ENCODE data around the gene UQCR10. TPM values are rescaled to one million over a fixed set of nuclear protein-coding genes. Genes with fewer than 3 reads are reported as not detected.

UQCR10 gene
- polyA plus RNA-seq, 10 donors = 112 to 135 (median 121) TPM

DNA sequence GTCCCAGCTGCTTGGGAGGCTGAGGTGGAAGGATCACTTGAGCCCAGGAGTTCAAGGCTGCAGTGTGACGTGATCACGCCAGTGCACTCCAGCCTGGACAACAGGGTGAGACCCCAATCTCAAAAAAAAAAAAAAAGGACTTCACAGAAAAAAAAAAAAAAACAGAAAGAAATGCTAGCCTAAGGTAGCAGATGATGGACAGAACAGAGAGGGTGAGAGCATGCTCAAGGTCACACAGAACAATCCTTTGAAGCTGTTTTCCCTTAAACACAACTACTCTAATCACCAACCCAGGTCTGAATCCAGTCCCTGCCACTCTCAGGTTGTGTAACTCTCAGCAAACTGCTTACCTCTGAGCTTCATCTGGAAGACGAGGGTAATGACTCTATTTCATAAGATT is 10.1 kb upstream of the UQCR10 start:
- DNase-seq = no peak

DNA sequence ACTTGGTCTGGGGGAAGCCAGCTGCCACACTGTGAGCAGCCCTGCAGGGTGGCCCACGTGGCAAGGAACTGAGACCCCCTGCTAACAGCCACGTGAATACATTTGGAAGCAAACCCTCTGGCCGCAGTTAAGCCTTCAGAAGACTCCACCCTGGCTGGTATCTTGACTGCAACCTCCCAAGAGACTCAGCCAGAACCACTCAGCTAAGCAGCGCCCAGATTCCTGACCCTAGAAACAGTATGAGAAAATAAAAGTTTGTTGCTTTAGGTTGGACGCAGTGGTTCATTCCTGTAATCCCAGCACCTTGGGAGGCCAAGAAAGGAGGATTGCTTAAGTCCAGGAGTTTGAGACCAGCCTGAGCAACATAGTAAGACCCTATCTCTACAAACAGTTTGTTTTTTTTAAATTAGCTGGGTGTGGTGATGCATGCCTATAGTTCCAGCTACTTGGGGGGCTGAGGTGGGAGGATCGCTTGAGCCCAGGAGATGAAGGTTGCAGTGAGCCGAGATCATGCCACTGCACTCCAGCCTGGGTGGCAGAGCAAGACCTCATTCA is 9.0 kb upstream of the UQCR10 start:
- DNase-seq = no peak

DNA sequence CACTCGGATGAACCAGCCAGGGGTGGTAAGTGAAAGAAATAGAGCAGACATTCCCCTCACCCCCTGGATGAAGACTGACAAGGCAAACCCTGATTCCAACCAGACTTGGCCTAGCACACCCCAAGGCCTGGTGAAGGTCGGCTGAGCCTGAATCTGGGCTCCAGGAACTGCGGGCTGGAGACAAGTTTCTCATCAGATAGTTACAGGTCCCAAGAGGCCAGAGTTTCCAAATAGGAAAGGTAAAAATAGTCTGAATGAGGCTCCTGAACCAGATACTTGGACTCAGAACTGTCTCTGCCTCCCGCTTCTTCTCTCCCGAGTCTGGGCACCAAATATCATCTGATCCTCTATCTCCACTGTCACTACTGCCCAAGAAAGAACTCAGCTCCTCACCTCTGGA is 8.2 kb upstream of the UQCR10 start:
- no peak for DNase-seq

DNA sequence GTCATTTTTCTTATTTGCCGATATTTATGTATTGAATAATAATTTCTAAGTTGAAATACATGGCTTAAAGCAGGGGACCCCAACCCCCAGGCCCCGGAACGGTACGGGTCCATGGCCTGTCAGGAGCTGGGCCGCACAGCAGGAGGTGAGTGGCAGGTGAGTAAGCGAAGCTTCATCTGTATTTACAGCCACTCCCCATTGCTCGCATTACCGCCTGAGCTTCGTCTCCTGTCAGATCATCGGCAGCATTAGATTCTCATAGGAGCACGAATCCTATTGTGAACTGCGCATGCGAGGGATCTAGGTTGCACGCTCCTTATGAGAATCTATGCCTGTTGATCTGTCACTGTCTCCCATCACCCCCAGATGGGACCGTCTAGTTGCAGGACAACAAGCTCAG is 4.9 kb upstream of the UQCR10 start:
- no peak for DNase-seq

DNA sequence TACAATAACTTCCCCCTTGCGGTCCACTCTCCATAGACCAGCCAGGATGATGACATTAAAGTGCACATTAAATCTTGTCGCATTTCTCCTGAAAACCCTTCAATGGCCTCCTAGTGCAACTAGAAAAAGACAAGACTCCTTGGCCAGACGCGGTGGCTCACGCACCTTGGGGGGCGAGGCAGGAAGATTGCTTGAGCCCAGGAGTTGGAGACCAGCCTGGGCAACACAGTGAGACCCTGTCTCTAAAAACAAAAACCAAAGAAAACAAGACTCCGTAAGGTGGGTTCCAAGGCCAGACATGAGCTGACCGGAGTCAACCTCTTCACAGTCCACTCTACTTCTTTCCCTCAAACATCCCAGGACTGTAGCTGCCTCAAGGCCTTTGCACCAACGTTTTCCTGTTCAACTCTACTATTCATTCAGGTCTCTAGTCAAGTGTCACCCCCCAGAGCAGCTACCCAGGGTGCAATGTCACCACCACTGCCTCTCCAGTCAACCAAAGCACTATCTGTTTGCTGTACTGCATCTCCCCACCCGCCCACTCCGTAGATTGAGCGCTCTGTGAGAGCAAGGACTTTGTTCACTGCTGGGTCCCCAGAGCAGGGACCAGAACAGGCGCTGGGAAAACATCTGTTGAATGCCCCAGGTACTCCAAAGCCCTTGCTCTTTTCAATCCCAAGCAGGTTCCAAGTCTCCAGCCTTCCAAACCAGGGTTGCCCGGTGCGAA is 1.1 kb upstream of the UQCR10 start:
- DNase-seq = no peak

DNA sequence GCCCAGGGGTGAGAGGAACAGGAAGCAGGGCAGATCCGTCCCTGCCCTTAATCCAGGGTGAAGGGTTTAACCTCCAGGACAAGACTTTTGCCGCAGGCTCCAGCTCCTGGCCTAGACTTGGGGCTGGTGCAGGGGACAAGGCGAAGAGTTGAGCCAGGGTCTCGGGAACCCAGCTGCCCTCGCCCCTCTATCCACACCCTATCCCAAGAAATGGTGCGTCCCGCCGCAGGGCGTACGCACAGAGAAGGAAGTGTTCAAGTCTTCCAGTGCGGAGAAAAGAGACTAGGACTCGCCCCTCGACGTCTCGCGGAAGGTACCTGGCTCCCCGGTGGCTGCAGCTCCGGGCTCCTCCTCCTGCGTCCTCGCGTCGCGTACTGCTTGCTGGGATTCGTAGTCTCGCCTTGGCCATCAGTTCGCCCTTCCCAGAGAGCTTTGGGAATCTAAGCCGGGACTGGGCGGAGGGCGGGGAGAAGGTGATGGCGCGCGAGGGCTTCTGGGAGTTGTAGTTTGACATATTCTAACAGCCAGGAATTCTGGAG is 468 bp upstream of the UQCR10 start, which contains the start of gene ZMAT5:
ZMAT5 (minus strand) TSS at position 376 of the 539 bp plus-strand sequence. CDS start 18,463 bp downstream, outside the sequence.
- DNase-seq = peak; percentile 96 to 98 (median 97)

DNA sequence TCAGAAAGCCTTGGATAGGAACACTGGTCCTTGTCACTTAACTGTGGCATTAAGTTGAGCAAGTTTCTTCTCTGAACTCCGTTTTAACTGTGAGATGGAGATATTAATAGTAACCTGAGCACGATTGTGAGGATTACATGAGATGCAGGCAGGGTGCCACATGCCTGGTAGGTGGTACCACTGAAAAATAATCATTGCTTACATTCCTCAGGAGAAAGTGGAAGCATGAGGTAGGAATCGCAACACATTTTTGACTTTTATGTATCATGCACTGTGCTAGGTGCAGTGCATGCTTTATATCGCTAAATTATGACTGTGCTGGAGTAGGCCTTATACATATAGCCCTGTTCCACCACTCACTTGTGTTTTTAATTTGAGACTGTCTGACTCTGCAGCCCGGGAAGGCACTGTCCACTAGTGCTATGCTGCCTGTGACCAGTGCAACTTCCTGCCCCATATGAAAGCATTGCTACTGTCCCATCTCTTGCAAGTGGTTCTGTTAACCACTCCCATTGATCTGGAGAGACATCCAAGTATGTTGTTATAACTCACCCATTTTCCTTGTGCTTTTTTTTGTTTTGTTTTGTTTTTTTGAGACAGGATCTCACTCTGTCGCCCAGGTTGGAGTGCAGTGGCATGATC is 1.0 kb downstream of the UQCR10 start:
- DNase-seq = no peak

DNA sequence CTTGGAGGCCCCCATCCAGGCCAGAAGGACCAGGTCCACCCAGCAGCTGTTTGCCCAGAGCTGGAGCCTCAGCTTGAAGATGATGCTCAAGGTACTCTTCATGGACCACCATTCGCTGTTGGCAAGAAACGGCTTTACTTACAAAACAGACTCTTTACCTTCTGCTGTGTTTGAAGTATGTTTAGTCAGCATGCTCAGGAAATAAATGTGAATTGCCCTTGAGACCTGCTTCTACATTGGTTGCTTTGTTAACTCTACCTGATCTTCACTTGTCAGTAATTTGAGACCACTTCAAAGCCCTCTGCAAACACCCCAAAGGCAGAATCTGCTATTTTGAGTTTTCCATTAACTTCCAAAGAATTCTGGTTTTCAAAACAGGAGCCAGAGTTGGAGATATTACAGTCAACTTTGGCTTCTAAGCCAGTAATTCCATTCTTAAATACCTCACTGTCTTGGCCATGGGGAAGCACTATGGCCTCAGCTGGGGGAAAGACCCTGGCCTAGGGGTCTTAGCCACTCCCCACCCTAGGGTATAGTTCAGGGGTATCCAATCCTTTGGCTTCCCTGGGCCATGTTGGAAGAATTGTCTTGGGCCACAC is 2.7 kb downstream of the UQCR10 start:
- no peak for DNase-seq

DNA sequence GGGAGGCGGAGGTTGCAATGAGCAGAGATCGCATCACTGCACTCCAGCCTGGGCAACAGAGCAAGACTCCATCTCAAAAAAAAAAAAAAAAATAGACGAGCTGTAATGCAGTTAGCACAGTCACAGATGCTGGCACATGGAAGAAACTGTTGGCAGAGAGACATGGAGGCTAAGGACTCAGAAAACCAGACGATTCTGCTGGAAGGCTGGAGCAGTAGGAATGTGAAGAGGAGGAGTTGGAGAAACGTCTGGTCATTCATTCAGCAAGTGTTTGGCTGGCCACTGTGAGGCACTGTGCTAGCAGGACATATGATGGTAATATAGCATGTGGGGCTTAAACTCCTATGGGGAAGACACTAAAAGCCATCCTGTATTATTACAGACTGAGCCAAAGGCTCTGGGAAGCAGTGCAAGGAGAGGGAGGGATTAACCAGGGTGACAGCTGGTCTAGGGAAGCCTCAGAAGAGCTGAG is 5.0 kb downstream of the UQCR10 start:
- DNase-seq = peak; percentile 27 to 70 (median 60)

DNA sequence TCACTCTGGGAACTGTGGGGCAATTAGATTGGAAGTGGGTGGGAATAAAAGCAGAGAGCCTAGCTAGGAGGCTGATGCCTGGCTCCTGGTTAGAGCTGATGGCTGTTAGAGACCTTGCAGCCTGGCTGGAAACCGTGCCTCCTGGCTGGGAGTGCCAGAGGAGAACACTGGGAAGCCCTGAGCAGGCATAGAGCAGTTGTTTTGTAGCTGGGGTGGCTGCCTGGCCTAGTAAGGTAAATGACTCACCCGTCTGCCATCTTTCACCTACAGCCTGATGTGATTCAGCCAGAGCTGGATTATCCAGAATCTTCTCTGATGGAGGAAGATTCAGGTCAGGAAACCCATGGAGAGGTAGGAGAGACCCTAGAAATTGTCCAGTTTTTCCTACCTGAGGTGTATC is 6.1 kb downstream of the UQCR10 start:
- DNase-seq = no peak

DNA sequence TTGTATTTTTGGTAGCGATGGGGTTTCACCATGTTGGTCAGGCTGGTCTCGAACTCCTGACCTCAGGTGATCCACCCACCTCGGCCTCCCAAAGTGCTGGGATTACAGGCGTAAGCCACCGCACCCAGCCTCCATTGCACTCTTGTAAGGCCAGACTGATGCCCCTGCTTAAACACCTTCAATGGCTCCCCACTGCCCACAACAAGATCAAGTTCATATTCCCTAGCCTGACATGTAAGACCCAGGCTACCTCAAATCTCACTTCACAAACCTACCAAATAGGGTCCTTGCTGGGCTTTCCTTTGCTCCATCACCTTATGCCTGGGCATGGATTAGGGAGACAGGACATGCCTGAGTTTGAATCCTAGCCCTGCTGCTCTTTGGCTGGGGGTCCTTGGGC is 13.1 kb downstream of the UQCR10 start:
- DNase-seq = no peak

DNA sequence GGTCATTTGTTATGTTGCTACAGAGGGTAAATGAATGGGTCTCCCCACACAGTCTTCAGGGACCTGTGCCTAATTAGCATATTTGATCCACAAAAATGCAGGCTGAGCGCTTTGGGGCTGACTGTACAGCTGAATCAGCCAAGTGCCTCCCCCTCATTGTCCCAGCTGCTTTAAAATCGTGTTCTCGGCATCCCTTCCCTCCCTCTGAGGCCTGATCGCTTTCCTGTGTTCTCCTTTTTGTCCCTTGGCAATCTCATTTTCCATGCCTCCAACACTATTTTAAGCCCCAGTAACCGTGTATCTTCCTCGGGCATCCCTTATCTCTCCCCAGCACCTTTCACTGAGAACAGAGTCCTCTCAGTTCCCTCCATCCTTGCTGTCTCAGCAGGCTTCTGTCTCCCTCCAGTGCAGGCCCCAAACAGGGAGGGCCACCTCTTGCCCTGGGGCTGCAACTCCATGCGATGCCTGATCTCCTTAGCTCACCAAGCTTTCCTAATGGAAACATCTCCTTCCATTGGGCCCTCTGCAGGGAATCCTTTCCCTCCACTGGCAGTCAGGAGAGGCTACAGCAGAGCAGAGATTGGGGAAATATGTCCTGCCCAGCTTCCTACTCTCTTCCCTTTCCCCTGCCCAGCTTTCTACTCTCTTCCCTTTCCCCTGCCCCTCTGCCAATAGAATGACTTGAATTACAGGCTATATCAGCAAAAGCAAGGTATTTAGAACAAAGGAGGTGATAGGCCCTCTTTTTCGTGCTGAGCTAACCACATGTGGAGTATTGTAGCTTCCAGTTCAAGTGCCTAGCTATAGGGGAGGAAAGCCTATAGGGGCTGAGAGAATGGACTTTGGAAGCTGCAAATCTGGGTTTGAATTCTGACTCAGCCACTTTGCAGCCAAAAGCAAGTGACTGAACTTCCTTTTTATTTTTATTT is 13.8 kb downstream of the UQCR10 start:
- peak in 2 of 3 donors; percentile 53 to 81 for DNase-seq

DNA sequence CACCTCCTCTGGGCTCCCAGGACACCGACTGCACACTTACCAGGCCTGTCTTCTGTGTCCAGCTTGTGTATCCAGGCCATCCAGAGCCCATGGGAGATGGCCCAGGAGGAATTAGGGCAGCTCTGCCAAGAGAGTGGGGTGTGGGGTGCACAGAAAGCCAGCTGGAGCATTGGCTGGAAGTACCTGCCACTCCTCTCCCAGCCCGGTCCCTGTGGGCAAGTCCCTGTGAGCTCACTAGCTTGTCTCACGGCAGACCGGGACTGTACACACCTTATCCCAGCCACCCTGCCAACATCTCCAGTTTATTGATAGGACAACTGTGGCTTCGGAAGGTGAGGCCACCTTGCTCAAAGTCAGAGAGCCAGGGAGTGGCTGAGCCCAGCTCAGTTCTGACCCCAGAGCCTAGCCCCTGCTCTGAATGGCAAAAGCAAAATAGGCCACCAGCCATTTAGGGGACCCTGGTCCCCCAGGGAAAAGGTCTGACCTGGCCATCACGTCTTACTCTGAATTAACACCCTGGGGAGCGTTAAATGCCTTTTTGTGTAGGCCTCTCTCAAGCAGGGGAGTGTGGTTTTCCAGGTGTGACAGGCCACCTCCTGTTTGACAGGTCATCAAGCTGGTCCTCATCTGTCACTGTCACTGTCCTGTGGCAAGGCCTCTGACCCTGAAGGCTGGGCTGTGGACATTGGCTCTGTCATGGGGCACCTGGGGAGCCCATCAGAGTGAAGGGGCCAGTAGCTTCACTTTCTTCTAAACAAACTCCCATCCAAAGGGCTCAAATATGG is 15.1 kb downstream of the UQCR10 start:
- DNase-seq = no peak

DNA sequence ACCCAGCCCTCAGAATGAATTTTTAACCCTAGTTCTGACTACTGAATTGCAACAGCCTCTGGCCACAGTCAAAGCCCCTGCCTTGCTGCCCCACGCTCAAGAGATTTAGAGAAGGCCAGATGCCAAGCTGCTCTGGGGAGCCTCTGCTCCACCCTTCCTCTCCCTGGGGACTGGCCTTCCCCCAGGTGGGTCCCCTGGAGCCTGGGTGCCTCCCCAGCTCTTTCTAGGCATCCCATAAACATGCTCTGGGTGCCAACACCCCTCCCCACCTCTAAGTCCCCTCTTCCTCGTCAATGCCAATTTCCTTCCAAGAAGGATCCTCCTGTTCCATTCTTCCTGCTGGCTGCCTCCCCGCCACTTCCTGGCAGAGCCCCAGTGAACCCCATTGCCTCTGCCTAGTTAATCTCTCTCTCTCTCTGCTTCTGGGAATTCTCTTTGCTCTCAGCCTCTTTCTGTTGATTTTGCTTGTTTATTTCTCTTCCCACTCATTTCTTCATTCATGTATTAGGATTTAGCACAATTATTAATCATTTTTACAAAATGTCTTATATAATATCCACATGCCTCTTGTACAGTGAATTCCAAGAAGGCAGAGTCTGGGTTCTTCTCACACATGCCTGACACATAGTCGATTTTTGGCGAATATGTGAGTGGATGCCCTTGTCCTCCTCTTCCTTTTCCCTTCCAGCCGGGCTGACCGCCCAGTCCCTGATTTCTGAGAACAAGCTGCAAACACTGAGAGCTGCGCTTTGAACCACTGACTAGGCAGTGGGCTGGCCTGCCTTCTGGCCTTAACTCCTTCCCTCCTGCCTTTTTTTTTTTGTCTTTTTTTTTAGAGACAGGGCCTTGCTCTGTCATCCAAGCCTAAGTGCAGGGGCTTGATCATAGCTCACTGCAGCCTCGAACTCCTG is 17.5 kb downstream of the UQCR10 start:
- DNase-seq = peak in 2 of 3 donors; percentile 59 to 76

DNA sequence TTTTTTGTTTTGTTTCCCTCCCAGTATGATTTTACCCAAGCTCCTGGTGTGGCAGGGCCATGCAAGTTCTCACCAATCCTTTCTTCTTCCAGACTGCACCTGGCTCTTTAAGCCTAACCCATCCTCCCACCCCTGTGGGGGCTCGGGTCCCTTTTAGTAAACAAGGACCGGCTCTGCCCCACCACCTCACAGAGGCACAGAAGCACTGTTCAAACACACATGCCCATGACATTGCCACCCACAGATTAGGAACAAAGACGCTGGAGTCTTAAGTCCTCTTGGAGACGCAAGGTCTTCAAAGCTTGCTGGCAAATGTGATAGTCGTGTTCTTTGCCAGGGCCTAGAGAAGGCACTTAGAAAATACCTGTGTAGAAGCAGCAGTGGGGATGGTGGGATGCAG is 18.9 kb downstream of the UQCR10 start:
- no peak for DNase-seq

DNA sequence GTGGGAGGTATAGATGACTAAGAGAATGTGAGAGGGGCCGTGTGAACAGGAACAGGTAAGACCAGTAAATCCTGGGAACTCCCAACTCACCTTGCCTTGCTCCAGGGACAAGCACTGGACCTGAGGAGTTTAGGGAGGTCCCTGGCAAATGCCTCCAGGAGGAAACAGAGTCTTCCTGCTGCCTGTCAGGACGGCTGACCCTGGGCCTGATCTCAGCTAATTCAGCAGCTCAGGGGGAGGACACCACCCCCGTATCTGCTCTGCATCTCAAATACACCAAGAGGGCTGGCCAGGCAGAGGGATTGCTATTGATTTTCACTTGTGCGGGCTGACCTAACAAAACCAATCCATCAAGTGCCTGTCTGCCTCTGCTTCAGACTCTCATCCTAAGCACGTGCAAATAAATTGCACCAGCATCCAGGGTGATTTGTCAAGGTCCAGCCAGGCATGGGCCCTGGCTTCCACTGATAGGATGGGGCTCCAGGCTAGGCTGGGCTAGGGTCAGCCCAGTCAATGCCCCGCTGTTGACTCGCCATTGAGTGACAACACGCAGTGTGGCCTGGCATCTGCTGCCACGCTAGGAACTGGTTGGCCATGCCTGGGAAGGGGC is 20.3 kb downstream of the UQCR10 start:
- no peak for DNase-seq

DNA sequence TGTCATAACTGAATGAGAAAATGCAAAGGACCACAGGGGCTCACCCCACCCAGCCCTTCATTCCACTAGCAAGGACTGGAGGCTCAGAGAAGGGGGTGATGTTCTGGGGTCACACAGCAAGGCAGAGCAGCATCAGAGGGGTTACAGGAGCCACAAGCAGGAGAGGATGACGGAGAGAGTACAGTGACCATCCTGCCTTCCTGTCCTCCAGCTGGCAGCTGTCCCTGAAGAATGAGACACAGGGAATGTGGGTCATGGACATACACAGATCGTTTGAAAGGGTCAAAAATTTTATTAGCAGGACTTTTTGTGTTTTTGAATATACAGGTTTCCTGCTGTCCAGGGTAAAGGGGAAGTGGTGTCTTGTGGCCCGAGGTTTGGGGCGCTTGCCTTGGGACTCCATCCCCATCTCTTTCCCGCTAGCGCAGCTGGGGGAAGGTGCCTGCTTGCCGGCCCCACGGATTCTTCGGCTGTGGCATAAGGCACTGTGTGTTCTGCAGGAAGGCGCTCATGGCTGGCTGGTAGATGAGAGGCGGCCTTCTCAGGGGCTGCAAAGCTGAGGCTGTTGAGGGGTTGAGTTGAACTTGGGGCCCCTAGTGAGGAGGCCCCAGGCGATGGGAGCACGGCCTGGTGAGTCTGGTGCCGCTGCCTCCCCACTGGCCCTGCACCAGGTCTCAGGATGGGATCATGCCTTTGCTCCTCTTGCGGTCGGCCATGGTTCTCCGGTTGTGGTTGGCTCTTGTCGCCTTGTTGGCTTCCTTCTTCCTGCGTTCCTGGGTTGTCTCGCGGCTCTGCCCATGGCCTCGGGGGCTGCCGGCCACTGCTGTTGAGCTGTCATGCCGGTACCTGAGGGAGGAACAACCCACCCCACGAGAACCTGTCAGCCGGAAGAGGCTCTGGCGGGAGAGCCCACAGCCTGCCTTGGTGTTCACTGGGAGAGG is 21.4 kb downstream of the UQCR10 start:
- DNase-seq = no peak

DNA sequence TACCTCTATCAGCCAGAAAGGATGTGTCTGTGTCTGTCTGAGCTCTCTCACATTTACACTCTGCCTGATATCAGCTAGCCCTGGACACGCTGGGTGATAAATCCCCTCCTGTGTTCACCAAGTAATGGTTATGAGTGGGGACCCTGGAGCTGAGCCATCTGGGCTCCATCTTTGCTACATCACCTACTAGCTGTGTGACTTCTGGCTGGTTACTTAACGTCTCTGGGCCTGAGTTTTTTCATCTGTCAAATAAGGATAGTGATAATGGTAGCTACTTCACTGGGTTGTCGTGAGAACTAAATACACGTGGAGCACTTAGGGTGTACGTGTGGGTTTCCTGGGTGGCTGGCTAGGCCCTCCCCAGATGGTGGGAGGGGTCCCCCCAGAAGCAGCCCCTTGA is 22.9 kb downstream of the UQCR10 start:
- DNase-seq = no peak
